Measurements from ENCODE around the gene RABL2A.

- TF ChIP-seq CTCF (IDR thresholded peaks at IDR 0.05) (no peak), ZFX (IDR thresholded peaks at IDR 0.05; ENCODE audit: borderline replicate concordance) (no peak)
These were observed 58.4 kb downstream of the RABL2A start for GRCh38 chr2:113685471-113685870.
